ENCODE data around the gene C6orf163.
"Not testable (repeated sequence)": the region's sequence is repeated elsewhere in the genome, so short reads cannot be mapped to it uniquely, and the experiment has no call there.

C6orf163 gene

GRCh38 chr6:87344731-87345130, at the start of gene C6orf163:
TSS of gene C6orf163 (plus strand) at chr6:87344813. CDS start at chr6:87345100, 287 bp downstream.
- Histone ChIP-seq H3K27me3 (replicated peaks; ENCODE audit: control insufficient read depth, insufficient read depth, low read length) (no peaks in the 10 kb centered on the region), H3K36me3 (ENCODE audit: control insufficient read depth, insufficient read depth, low read length, severe bottlenecking) (no peaks in the 10 kb centered on the region), H3K9me3 (ENCODE audit: control insufficient read depth, low read length) (no peaks in the 10 kb centered on the region), H3K4me3 (ENCODE audit: low read length) (no peak within 1 kb of the TSS), H3K4me1 (ENCODE audit: control insufficient read depth, insufficient read depth, low read length) (no peaks in the 10 kb centered on the region), H3K9ac (ENCODE audit: low read length) (no peak within 1 kb of the TSS)
- DNase-seq (ENCODE audit: low read depth): no peak

GRCh38 chr6:87297119-87297518, 47.5 kb upstream of the C6orf163 start:
- Histone ChIP-seq H3K9me3 (ENCODE audit: control insufficient read depth, low read length) (no peaks in the 10 kb centered on the region), H3K36me3 (ENCODE audit: control insufficient read depth, insufficient read depth, low read length, severe bottlenecking) (no peaks in the 10 kb centered on the region), H3K27me3 (replicated peaks; ENCODE audit: control insufficient read depth, insufficient read depth, low read length) (peaks cover 13% of the 10 kb centered on the region), H3K4me3 (ENCODE audit: low read length) (no peak overlapping the region), H3K4me1 (ENCODE audit: control insufficient read depth, insufficient read depth, low read length) (no peaks in the 10 kb centered on the region), H3K9ac (ENCODE audit: low read length) (no peak overlapping the region)
- DNase-seq (ENCODE audit: low read depth): no peak

GRCh38 chr6:87301277-87301676, 43.3 kb upstream of the C6orf163 start:
- H3K27me3 ChIP-seq (replicated peaks; ENCODE audit: control insufficient read depth, insufficient read depth, low read length); DNase-seq (ENCODE audit: low read depth); H3K4me3 ChIP-seq (ENCODE audit: low read length); H3K36me3 ChIP-seq (ENCODE audit: control insufficient read depth, insufficient read depth, low read length, severe bottlenecking); H3K9me3 ChIP-seq (ENCODE audit: control insufficient read depth, low read length); H3K4me1 ChIP-seq (ENCODE audit: control insufficient read depth, insufficient read depth, low read length); H3K9ac ChIP-seq (ENCODE audit: low read length): not testable (repeated sequence)

GRCh38 chr6:87308970-87309369, 35.6 kb upstream of the C6orf163 start:
- H3K9me3 ChIP-seq (ENCODE audit: control insufficient read depth, low read length): no peaks in the 10 kb centered on the region
- no peak overlapping the region for H3K4me3 ChIP-seq (ENCODE audit: low read length)
- no peaks in the 10 kb centered on the region for H3K36me3 ChIP-seq (ENCODE audit: control insufficient read depth, insufficient read depth, low read length, severe bottlenecking)
- H3K9ac ChIP-seq (ENCODE audit: low read length): no peak overlapping the region
- H3K27me3 ChIP-seq (replicated peaks; ENCODE audit: control insufficient read depth, insufficient read depth, low read length): peaks cover 11% of the 10 kb centered on the region
- no peaks in the 10 kb centered on the region for H3K4me1 ChIP-seq (ENCODE audit: control insufficient read depth, insufficient read depth, low read length)
- DNase-seq (ENCODE audit: low read depth): no peak

- Histone ChIP-seq H3K27me3 (replicated peaks; ENCODE audit: control insufficient read depth, insufficient read depth, low read length) (peaks cover 11% of the 10 kb centered on the region), H3K4me1 (ENCODE audit: control insufficient read depth, insufficient read depth, low read length) (no peaks in the 10 kb centered on the region), H3K36me3 (ENCODE audit: control insufficient read depth, insufficient read depth, low read length, severe bottlenecking) (no peaks in the 10 kb centered on the region), H3K9me3 (ENCODE audit: control insufficient read depth, low read length) (no peaks in the 10 kb centered on the region), H3K4me3 (ENCODE audit: low read length) (no peak overlapping the region), H3K9ac (ENCODE audit: low read length) (no peak overlapping the region)
- DNase-seq (ENCODE audit: low read depth): no peak
Observed at GRCh38 chr6:87312860-87313259, 31.8 kb upstream of the C6orf163 start.

GRCh38 chr6:87315071-87315470, 29.5 kb upstream of the C6orf163 start:
- no peak for DNase-seq (ENCODE audit: low read depth)
- Histone ChIP-seq H3K27me3 (replicated peaks; ENCODE audit: control insufficient read depth, insufficient read depth, low read length) (peaks cover 11% of the 10 kb centered on the region), H3K9me3 (ENCODE audit: control insufficient read depth, low read length) (no peaks in the 10 kb centered on the region), H3K9ac (ENCODE audit: low read length) (no peak overlapping the region), H3K4me3 (ENCODE audit: low read length) (no peak overlapping the region), H3K36me3 (ENCODE audit: control insufficient read depth, insufficient read depth, low read length, severe bottlenecking) (no peaks in the 10 kb centered on the region), H3K4me1 (ENCODE audit: control insufficient read depth, insufficient read depth, low read length) (no peaks in the 10 kb centered on the region)

- no peak for DNase-seq (ENCODE audit: low read depth)
- Histone ChIP-seq H3K36me3 (ENCODE audit: control insufficient read depth, insufficient read depth, low read length, severe bottlenecking) (no peaks in the 10 kb centered on the region), H3K4me1 (ENCODE audit: control insufficient read depth, insufficient read depth, low read length) (no peaks in the 10 kb centered on the region), H3K4me3 (ENCODE audit: low read length) (no peak overlapping the region), H3K27me3 (replicated peaks; ENCODE audit: control insufficient read depth, insufficient read depth, low read length) (no peaks in the 10 kb centered on the region), H3K9ac (ENCODE audit: low read length) (no peak overlapping the region), H3K9me3 (ENCODE audit: control insufficient read depth, low read length) (no peaks in the 10 kb centered on the region)
Observed at GRCh38 chr6:87319271-87319987, 25.2 kb upstream of the C6orf163 start.

GRCh38 chr6:87322304-87323212, 22.1 kb upstream of the C6orf163 start, which contains the start of gene SMIM8:
TSS of gene SMIM8 (plus strand) at chr6:87322588. CDS start at chr6:87337032, 14,444 bp downstream.
- Histone ChIP-seq H3K9me3 (ENCODE audit: control insufficient read depth, low read length) (no peaks in the 10 kb centered on the region), H3K9ac (ENCODE audit: low read length) (peak within 1 kb of the TSS; percentile 93), H3K36me3 (ENCODE audit: control insufficient read depth, insufficient read depth, low read length, severe bottlenecking) (no peaks in the 10 kb centered on the region), H3K4me3 (ENCODE audit: low read length) (peak within 1 kb of the TSS; percentile 100), H3K27me3 (replicated peaks; ENCODE audit: control insufficient read depth, insufficient read depth, low read length) (no peaks in the 10 kb centered on the region), H3K4me1 (ENCODE audit: control insufficient read depth, insufficient read depth, low read length) (no peaks in the 10 kb centered on the region)
- DNase-seq (ENCODE audit: low read depth): peak; percentile 93

- H3K9me3 ChIP-seq (ENCODE audit: control insufficient read depth, low read length); H3K36me3 ChIP-seq (ENCODE audit: control insufficient read depth, insufficient read depth, low read length, severe bottlenecking); DNase-seq (ENCODE audit: low read depth); H3K27me3 ChIP-seq (replicated peaks; ENCODE audit: control insufficient read depth, insufficient read depth, low read length); H3K9ac ChIP-seq (ENCODE audit: low read length); H3K4me3 ChIP-seq (ENCODE audit: low read length); H3K4me1 ChIP-seq (ENCODE audit: control insufficient read depth, insufficient read depth, low read length): not testable (repeated sequence)
Observed at GRCh38 chr6:87323880-87324279, 20.7 kb upstream of the C6orf163 start.

GRCh38 chr6:87330961-87331360, 13.7 kb upstream of the C6orf163 start:
- H3K9me3 ChIP-seq (ENCODE audit: control insufficient read depth, low read length): no peaks in the 10 kb centered on the region
- no peak overlapping the region for H3K4me3 ChIP-seq (ENCODE audit: low read length)
- no peaks in the 10 kb centered on the region for H3K27me3 ChIP-seq (replicated peaks; ENCODE audit: control insufficient read depth, insufficient read depth, low read length)
- peaks cover 21% of the 10 kb centered on the region for H3K4me1 ChIP-seq (ENCODE audit: control insufficient read depth, insufficient read depth, low read length)
- no peaks in the 10 kb centered on the region for H3K36me3 ChIP-seq (ENCODE audit: control insufficient read depth, insufficient read depth, low read length, severe bottlenecking)
- no peak for DNase-seq (ENCODE audit: low read depth)
- no peak overlapping the region for H3K9ac ChIP-seq (ENCODE audit: low read length)

GRCh38 chr6:87333033-87333432, 11.6 kb upstream of the C6orf163 start:
- DNase-seq (ENCODE audit: low read depth): no peak
- H3K4me1 ChIP-seq (ENCODE audit: control insufficient read depth, insufficient read depth, low read length): peaks cover 21% of the 10 kb centered on the region
- no peaks in the 10 kb centered on the region for H3K27me3 ChIP-seq (replicated peaks; ENCODE audit: control insufficient read depth, insufficient read depth, low read length)
- H3K9ac ChIP-seq (ENCODE audit: low read length): no peak overlapping the region
- H3K4me3 ChIP-seq (ENCODE audit: low read length): no peak overlapping the region
- H3K9me3 ChIP-seq (ENCODE audit: control insufficient read depth, low read length): no peaks in the 10 kb centered on the region
- no peaks in the 10 kb centered on the region for H3K36me3 ChIP-seq (ENCODE audit: control insufficient read depth, insufficient read depth, low read length, severe bottlenecking)
